ENCODE measurements around the gene PDE4D. TPM values are rescaled to one million over a fixed set of nuclear protein-coding genes. Genes with fewer than 3 reads are reported as not detected.

PDE4D gene
- total RNA-seq, 1 donor from 2014 or later: 44.8 TPM

DNA sequence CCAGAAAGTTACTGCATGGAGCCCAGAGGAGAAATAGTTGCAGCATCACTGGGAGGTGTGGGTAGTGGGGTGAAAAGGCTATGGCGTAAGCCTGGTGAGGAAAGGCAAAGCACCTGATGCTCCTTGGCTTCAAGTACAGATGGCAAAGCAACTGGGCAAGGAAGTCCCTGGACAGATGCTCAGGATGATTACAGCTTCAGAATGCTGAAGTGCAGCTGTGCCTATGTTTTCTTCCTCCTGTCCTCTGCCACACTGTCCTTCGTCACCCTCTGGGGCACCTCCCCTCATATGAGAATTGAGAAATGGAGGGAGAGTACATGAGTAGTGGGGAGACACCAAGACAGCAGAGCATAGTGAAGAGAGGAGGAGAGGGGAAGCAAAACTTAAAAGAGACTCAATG is 328.0 kb downstream of the PDE4D start:
- H3K9me3 ChIP-seq: no peaks in the 10 kb centered on the region
- DNase-seq (ENCODE audit: low spot score in 2 of 2): no peak
- H3K36me3 ChIP-seq: no peaks in the 10 kb centered on the region
- no peak overlapping the region for H3K4me3 ChIP-seq
- intact Hi-C loops (cut with DNase I): no loop called here
- no peaks in the 10 kb centered on the region for H3K27me3 ChIP-seq
- TF ChIP-seq, protein P1, sequence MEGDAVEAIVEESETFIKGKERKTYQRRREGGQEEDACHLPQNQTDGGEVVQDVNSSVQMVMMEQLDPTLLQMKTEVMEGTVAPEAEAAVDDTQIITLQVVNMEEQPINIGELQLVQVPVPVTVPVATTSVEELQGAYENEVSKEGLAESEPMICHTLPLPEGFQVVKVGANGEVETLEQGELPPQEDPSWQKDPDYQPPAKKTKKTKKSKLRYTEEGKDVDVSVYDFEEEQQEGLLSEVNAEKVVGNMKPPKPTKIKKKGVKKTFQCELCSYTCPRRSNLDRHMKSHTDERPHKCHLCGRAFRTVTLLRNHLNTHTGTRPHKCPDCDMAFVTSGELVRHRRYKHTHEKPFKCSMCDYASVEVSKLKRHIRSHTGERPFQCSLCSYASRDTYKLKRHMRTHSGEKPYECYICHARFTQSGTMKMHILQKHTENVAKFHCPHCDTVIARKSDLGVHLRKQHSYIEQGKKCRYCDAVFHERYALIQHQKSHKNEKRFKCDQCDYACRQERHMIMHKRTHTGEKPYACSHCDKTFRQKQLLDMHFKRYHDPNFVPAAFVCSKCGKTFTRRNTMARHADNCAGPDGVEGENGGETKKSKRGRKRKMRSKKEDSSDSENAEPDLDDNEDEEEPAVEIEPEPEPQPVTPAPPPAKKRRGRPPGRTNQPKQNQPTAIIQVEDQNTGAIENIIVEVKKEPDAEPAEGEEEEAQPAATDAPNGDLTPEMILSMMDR (IDR thresholded peaks at IDR 0.05): no peak
- no peak overlapping the region for H3K27ac ChIP-seq
- peaks cover 0 to 6% of the 10 kb centered on the region in 2 donors for H3K4me1 ChIP-seq

DNA sequence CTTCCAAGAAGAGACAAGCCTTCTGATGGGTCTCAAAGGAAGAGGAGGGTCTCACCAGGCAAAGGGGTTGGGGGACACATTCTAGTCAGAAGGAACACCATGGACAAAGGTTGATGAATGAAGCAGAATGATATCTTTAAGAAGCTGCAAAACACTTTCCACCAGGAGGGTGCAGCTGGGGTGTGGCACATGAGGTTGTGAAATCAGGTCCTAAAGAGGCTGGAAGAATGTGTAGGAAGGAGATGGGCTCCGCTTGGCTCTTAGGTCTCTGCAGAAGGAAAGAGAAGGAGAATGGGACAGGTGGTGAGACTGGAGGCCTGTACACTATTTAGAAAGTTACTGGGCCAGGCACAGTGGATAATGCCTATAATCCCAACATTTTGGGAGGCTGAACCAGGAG is 328.6 kb downstream of the PDE4D start:
- no peak for DNase-seq (ENCODE audit: low spot score in 2 of 2)
- peaks cover 0 to 6% of the 10 kb centered on the region in 2 donors for H3K4me1 ChIP-seq
- no peaks in the 10 kb centered on the region for H3K36me3 ChIP-seq
- intact Hi-C loops (cut with DNase I): no loop called here
- TF ChIP-seq, protein P1 (IDR thresholded peaks at IDR 0.05): no peak
- no peak overlapping the region for H3K4me3 ChIP-seq
- no peak overlapping the region for H3K27ac ChIP-seq
- H3K27me3 ChIP-seq: no peaks in the 10 kb centered on the region
- H3K9me3 ChIP-seq: no peaks in the 10 kb centered on the region

DNA sequence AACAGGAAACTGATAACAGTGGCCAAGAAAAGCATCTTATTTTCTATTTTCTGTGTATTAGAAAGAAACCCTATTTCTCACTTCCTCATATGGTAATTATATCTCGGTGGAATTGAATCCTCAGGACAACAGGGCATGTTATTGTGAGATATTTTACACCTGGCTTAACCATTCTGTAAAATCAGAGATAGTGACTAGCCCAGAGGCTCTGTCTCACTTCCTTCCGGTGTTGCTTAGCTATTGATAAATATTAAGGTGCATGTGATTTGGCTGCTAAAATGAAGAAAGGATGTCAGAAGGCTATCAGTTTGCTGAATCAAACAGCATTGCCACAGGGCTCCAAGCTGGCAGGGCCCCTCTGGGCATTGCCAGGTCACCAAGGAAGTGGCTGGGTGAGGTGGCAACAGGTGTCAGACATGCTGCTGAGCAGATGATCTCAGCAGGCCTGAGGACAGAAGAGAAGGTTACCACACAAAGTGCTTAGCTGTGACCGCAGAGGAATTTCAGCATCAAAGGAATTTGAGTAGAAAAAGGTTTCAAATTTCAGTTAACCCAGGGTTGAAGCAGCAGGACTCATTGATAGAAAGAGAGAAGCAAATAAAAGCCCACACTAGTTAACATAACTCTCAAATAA is 330.7 kb downstream of the PDE4D start:
- Histone ChIP-seq H3K27ac (no peak overlapping the region), H3K4me1 (peaks cover 0 to 6% of the 10 kb centered on the region in 2 donors), H3K4me3 (no peak overlapping the region), H3K27me3 (no peaks in the 10 kb centered on the region), H3K9me3 (no peaks in the 10 kb centered on the region), H3K36me3 (no peaks in the 10 kb centered on the region)
- TF ChIP-seq, protein P1 (IDR thresholded peaks at IDR 0.05): no peak
- no peak for DNase-seq (ENCODE audit: low spot score in 2 of 2)
- intact Hi-C loops (cut with DNase I): no loop called here

DNA sequence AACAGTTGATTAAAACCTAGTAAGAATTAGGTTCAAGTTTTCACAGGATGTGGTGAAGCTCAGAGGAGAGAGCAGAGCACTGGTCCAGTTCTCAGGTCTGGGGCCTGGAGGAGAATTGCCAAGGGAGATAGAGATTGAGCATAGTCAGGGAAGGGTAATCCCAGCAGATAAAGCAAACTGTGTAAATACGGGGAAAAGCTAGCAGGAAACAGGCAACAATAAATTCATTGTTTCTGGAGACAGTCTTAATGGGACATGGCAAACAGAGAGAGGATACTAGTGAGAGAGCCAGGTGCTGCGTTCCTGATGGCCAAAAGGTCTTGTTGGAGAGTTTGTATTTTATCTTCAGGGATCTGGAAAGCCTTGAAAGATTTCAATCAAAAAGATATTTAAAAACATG is 333.0 kb downstream of the PDE4D start:
- intact Hi-C loops (cut with DNase I): no loop called here
- Histone ChIP-seq H3K36me3 (no peaks in the 10 kb centered on the region), H3K4me1 (peaks cover 0 to 6% of the 10 kb centered on the region in 2 donors), H3K4me3 (no peak overlapping the region), H3K27ac (no peak overlapping the region), H3K27me3 (no peaks in the 10 kb centered on the region), H3K9me3 (no peaks in the 10 kb centered on the region)
- TF ChIP-seq, protein P1 (IDR thresholded peaks at IDR 0.05): no peak
- DNase-seq (ENCODE audit: low spot score in 2 of 2): no peak

DNA sequence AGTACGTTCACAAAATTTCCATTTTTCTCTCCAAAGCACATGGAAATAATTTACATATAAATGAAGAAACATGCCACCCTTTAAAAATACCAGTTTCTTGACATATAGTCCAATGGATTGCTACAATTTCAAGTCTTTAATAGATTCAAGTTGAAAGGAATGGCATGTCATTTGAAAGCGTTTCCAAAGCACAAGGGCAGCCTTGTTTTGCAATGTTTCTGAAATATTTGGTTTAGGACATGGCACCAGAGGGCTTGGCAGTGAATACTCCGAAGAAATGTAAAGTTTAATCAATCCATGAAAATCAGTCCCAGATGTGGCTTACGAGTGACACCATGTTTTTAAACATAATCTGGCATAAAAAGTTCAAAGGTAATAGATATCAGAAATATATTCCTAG is 333.7 kb downstream of the PDE4D start:
- intact Hi-C loops (cut with DNase I): no loop called here
- Histone ChIP-seq H3K4me1 (peaks cover 0 to 6% of the 10 kb centered on the region in 2 donors), H3K9me3 (no peaks in the 10 kb centered on the region), H3K36me3 (no peaks in the 10 kb centered on the region), H3K4me3 (no peak overlapping the region), H3K27me3 (no peaks in the 10 kb centered on the region), H3K27ac (no peak overlapping the region)
- no peak for DNase-seq (ENCODE audit: low spot score in 2 of 2)
- TF ChIP-seq, protein P1 (IDR thresholded peaks at IDR 0.05): no peak

DNA sequence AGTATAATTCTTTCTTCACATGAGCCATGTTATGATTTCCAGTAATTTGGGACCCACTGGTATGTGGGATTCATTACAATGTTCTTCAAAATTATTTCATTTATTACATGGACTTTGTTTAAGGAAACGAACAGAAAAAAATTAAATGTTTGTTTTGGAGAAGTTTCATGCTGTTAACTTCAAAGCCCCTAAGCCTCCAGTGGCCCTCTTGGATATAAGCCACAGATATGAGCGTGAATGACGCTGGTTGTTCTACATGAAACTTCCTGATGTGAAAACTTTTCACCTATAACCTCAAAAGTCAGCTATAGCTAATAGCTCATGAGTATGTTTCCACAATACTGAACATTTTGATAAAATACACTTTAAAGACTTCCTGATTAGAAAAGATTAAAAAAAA is 334.2 kb downstream of the PDE4D start:
- Histone ChIP-seq H3K27me3 (no peaks in the 10 kb centered on the region), H3K4me3 (no peak overlapping the region), H3K27ac (no peak overlapping the region), H3K36me3 (no peaks in the 10 kb centered on the region), H3K4me1 (peaks cover 0 to 6% of the 10 kb centered on the region in 2 donors), H3K9me3 (no peaks in the 10 kb centered on the region)
- intact Hi-C loops (cut with DNase I): no loop called here
- TF ChIP-seq, protein P1 (IDR thresholded peaks at IDR 0.05): no peak
- DNase-seq (ENCODE audit: low spot score in 2 of 2): no peak
